Measurements from ENCODE around the gene USP7. TPM values are rescaled to one million over a fixed set of nuclear protein-coding genes. Genes with fewer than 3 reads are reported as not detected.

USP7 gene
- polyA plus RNA-seq, 2 of the 4 experiments (the other 2 are of a cell fraction) = 39.6 to 65.9 TPM

- 91% methylated on average over 28 of the region's 31 CpGs for WGBS (ENCODE audit: missing lambda C conversion rate)
- no peak for DNase-seq (ENCODE audit: low read depth in 1 of 2, low spot score in 1 of 2)
- TF ChIP-seq ESRRA (IDR thresholded peaks at IDR 0.05; ENCODE audit: borderline replicate concordance, low read length) (no peak), ATOH8 (CRISPR knock-in tag; IDR thresholded peaks at IDR 0.05; ENCODE audit: low read depth) (no peak), RCOR1 (IDR thresholded peaks at IDR 0.05; ENCODE audit: low read depth, low read length) (no peak), HMGXB4 (CRISPR knock-in tag; IDR thresholded peaks at IDR 0.05; ENCODE audit: borderline replicate concordance) (no peak), E2F6 (IDR thresholded peaks at IDR 0.05; ENCODE audit: borderline replicate concordance, low read depth) (no peak), EP300 (IDR thresholded peaks at IDR 0.05) (no peak), JUN (IDR thresholded peaks at IDR 0.05) (no peak; a peak in 1 of 5 replicates), REST (IDR thresholded peaks at IDR 0.05) (no peak), POLR2AphosphoS2 (conservative IDR thresholded peaks at IDR 0.05; ENCODE audit: low read length) (no peak), HES2 (IDR thresholded peaks at IDR 0.05) (no peak), ZSCAN20 (CRISPR knock-in tag; IDR thresholded peaks at IDR 0.05) (no peak)
- H3K9me3 ChIP-seq = no peaks in the 10 kb centered on the region
- peaks cover 46% of the 10 kb centered on the region for H3K4me1 ChIP-seq
- no peak for ATAC-seq
- H3K4me2 ChIP-seq = no peak overlapping the region
- ChIA-PET CTCF (interaction anchor here (1.0 to 2.0 kb wide), 4 partner anchors 10 to 276 kb away, joined by 4 to 9 read pairs (median 4); partner anchors contain the start of gene CARHSP1), POLR2A (interaction anchor here (0.6 to 1.8 kb wide), 3 partner anchors 10 to 75 kb away, joined by 3 to 9 read pairs (median 4); partner anchors contain the start of gene CARHSP1)
- no peak for FAIRE-seq
- H3K27ac ChIP-seq = peak overlapping the region in 1 of 2 experiments; percentile 57; a peak in 3 of 6 replicates
- no peak overlapping the region for H3K4me3 ChIP-seq
Observed at GRCh38 chr16:8858994-8859912, 104.5 kb downstream of the USP7 start.

- peaks cover 13% of the 10 kb centered on the region for H3K4me1 ChIP-seq
- ChIA-PET POLR2A (no interaction called here), CTCF (interaction anchor here (0.8 to 5.8 kb wide), 4 partner anchors 13 to 141 kb away, joined by 3 to 44 read pairs (median 4); partner anchors contain the start of gene CARHSP1)
- ATAC-seq (no peak), DNase-seq (ENCODE audit: low read depth in 1 of 2, low spot score in 1 of 2) (no peak), FAIRE-seq (no peak)
- no peaks in the 10 kb centered on the region for H3K9me3 ChIP-seq
- WGBS (ENCODE audit: missing lambda C conversion rate) = 72% methylated on average over 5 of the region's 5 CpGs
- H3K4me2 ChIP-seq = no peak overlapping the region
- H3K4me3 ChIP-seq = no peak overlapping the region
- 0 out of 6 replicates have a peak overlapping the region, but pooled peaks of 1 of the 2 experiments have one; percentile 8 for H3K27ac ChIP-seq
- TF ChIP-seq NFE2L2 (conservative IDR thresholded peaks at IDR 0.05; ENCODE audit: low read length) = no peak
- no peak for TF ChIP-seq EP300 (IDR thresholded peaks at IDR 0.05)
- no peak for TF ChIP-seq CHD4 (IDR thresholded peaks at IDR 0.05; ENCODE audit: borderline replicate concordance)
- no peak for TF ChIP-seq TP53 (CRISPR knock-in tag; IDR thresholded peaks at IDR 0.05)
- no peak for TF ChIP-seq HEYL (CRISPR knock-in tag; IDR thresholded peaks at IDR 0.05)
- no peak for TF ChIP-seq NPAS2 (CRISPR knock-in tag; IDR thresholded peaks at IDR 0.05; ENCODE audit: borderline replicate concordance)
- no peak for TF ChIP-seq SMC3 (IDR thresholded peaks at IDR 0.05)
- no peak for TF ChIP-seq RNF2 (IDR thresholded peaks at IDR 0.05; ENCODE audit: borderline replicate concordance, low read depth)
- no peak for TF ChIP-seq CTCF (IDR thresholded peaks at IDR 0.05)
- no peak for TF ChIP-seq RFX5 (IDR thresholded peaks at IDR 0.05)
- TF ChIP-seq POLR2AphosphoS2 (conservative IDR thresholded peaks at IDR 0.05; ENCODE audit: low read length) = no peak
- TF ChIP-seq ELK1 (IDR thresholded peaks at IDR 0.05; ENCODE audit: low read depth, low read length) = no peak
- no peak for TF ChIP-seq HES2 (IDR thresholded peaks at IDR 0.05)
- no peak for TF ChIP-seq MYC (IDR thresholded peaks at IDR 0.05; ENCODE audit: borderline replicate concordance, low read length)
- no peak for TF ChIP-seq EHF (CRISPR knock-in tag; IDR thresholded peaks at IDR 0.05)
Observed at GRCh38 chr16:8855972-8856371, 107.7 kb downstream of the USP7 start.

All from A549 (cell line).